Neural progenitor cell (in vitro differentiated cells): Measurements from ENCODE around the gene DISC1.

Experiments
- CTCF ChIP-seq: fragments of 200-600 bp; sonication (generic); IDR thresholded peaks from 2 replicates; pipeline ENCODE4 v1.5.1; 2017; ENCODE audit warnings: antibody characterized with exemption, mild to moderate bottlenecking
- EZH2 ChIP-seq: fragments of 200-600 bp; sonication (generic); IDR thresholded peaks from 2 replicates; pipeline ENCODE4 v1.6.1; 2017; ENCODE audit warnings: antibody characterized with exemption, mild to moderate bottlenecking, moderate library complexity
- EZH2phosphoT487 ChIP-seq: fragments of 200-600 bp; sonication (generic); IDR thresholded peaks from 2 replicates; pipeline ENCODE4 v1.6.1; 2017; ENCODE audit warnings: antibody characterized with exemption

- TF ChIP-seq CTCF (no peak), EZH2 (no peak), EZH2phosphoT487 (no peak)
Observed at GRCh38 chr1:231682779-231683178, 56.2 kb downstream of the DISC1 start.
